NOMO-1 treated with DMSO at 0.1 percent for 48 hours (cell line): Measurements from ENCODE around the gene LIM2.

Experiments
- DNase-seq: peaks from one replicate; lab custom pipeline; 2025; ENCODE audit not compliant: unreplicated experiment; lab: John Stamatoyannopoulos, UW

Gene LIM2

DNA sequence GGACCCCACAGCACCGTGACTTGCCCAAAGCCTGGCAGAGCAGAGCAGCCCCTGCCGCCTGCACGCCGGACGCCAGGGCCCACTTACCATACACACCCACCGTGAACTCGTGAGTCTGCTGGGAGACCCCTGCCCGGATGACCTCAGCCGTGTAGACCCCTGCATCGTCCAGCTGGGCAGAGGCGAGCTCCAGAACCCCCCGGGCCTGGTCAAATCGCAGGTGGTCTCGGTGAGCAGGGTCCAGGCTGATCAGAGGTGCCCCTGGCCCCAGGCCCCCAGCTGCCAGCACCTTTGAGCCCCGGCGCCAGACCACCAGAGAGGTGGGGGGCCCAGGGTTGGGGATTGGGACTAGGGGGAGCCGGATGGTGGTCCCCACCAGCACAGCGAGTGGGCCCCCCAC lies 46.7 kb downstream of the LIM2 start:
- DNase-seq: no peak

DNA sequence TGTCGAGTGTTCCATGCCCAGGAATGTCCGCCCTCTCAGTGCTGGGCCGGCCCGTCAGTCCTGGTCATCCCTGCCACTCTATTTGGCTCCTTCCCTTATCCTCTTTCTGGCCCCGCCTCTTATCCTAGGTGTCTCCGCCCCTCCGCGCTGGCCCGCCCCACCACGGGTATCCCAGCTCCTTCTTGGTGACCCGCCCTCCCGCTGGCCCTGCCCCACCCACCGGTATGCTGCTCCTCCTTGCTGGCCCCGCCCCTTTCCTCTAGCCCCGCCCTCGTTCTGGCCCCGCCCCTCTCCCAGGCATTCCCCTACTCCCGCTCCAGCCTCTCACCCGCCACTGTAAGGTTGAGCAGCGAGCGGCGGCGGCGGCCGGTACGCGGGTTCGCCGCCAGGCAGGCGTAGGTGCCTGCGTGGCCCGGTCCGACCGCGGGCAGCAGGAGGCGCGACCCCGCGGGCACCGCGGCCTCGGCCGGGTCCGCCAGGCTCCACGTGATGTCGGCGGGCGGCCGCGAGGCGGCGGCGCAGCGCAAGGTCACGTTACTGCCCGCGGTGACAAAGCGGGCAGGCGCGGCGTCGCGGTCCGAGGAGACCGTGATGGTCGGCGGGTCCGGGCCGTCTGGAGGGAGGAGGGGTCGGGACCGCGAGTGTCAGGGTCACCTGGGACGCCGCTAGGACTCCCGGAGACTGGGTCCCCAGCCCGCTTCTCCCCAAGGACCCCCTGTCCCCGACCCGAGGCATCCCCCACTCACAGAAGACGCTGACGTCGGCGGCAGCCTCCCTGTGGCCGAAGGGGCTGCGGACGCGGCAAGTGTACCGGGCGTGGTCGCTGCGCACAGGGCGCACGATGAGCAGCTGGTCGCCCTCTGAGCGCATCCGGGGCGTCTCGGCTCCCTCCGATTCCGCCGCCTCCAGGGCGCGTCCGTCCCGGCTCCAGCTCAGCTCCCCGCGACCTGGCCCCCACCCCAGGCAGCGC lies 47.8 kb downstream of the LIM2 start:
- DNase-seq: peak; percentile 90

DNA sequence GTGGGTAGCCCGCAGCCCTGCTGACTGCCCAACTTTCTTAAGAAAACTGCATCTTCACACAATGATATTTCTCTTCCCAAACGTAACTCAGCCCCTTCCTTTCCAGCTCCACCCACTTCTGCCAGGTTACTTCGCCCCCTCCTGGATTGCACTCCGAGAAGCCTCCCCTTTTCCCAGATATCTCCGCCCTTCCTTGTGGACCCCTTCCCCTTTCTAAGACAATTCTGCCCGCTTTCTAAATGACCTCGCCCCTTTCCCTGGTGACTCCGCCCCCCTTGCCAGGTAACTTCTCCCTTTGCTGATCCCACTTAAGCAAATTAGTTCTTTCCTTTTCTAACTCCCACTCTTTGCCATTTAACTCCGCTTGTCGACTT lies 48.5 kb downstream of the LIM2 start:
- DNase-seq: no peak

DNA sequence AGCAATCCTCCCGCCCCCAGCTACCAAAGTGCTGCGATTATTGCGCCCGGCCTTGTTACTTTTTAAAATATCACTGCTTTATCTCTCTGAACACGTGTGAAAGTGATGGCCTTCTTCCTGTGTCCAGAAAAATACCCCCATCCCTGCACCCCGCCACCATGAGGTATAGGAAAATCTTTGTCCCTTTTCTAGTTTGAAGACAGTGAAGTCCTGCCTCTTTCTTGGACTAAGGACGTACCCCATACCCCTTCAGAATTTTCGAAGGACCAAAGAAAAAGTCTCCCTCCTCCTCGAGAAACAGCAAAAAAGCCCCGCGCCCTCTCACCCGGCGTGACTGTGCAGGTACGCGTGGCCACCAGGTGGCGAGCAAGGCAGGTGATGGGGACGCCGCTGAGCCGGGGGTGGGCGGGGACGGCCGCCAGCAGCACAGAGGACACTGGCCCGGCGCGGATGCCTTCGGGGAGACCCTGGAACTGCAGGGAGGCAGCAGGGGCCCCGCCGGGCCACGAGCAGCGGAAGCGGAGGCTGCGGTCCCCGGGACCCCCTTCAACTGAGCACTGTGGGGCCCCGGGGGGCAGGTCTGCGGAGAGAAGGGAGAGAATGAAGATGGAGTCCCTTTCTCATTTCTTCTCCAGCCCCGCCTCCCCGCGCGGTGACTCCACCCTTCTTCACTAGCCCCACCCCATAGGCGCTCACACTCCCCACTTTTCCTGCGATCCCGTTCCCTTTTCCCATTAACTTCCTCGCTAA lies 49.0 kb downstream of the LIM2 start:
- DNase-seq: peak; percentile 71

DNA sequence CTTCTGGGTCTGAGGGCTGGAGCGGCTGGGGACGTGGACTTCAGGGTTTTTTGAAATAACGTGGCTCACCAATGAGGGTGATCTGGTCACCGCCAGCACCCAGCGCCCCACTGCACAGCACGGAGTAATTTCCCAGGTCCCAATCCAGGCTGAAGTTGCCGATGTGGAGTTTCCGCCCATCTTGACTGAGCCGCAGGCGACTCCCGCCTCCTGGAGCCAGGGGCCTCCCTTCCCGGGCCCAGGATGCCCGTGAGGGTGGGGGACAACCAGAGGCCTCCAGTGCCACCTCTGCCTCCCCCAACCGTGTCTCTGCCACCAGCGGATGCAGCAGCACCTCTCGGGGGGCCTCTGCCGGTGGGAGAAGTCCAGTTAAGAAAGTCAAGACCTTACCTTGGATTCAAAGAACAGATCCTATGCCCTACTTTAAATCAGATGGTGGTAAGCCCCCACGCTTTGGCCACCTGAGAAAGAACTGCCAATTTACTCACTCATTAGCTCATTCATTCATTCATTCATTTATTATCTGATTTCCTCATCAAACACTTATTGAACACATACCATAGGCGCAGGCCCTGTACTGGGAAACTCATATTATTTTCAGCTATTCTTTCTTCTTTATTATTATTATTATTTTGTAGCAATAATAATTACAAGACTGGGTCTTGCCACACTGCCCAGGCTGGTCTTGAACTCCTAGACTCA lies 49.8 kb downstream of the LIM2 start:
- DNase-seq: no peak

GRCh38 chr19:51337141-51337860 lies 50.5 kb downstream of the LIM2 start:
- no peak for DNase-seq

DNA sequence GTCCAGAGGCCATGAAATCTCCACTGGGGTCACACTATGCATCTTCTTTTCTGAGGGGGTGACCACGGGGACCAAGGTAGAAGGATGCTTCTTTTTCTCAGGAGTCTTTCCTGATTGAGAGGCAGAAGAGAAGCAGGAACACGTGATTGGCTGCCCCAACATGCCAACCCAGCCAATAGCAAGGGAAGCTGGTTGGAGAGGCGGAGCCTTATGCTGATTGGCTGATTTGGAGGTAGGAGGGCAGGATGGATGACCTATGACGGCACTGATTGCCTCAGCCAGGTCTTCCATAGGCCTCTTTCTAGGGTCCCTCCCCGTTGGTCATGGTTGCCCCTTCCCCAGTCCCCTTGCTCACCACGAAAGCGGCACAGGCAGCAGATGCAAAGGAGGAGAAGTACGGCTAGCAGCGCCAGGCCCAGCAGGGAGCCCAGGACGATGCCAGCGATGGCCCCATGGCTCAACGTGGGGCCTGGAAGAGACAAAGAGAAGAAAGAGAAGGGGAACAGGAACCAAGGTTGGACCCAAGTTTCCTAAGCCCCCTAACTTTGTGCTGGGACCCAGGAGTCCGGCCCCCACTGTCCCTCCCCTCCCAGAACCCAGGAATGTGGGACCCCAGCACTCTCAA lies 53.8 kb downstream of the LIM2 start:
- no peak for DNase-seq

DNA sequence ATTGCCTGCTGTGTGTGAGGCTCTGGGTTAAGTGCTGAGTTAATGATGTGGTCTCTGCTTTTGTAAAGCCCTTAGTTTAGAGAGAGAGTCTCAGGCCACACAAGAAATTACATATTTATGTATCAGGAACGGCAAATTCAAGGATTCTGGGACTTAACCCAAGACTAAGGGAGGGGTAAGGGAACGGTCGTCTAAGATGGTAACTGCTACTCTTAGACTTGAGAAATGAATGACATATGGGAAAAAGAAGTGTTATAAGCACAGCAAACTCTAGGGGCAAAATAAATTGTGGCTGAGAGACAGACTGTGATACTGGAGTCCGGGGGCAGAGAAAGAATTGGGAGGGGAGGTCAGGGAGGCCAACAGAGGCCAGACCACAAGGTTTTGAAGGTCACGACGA lies 56.1 kb downstream of the LIM2 start:
- no peak for DNase-seq

GRCh38 chr19:51331193-51331592 lies 56.6 kb downstream of the LIM2 start:
- DNase-seq: no peak

GRCh38 chr19:51330366-51330765 lies 57.4 kb downstream of the LIM2 start:
- no peak for DNase-seq
